Ectodermal cell (in vitro differentiated cells): ENCODE results near the gene ALOX12B.

Experiments
- H3K27ac ChIP-seq: 2 replicates; pipeline ENCODE4 v1.7.0; 2013; ENCODE audit warnings: mild to moderate bottlenecking, low read depth, low read length; ENCODE audit not compliant: insufficient read depth, poor library complexity, severe bottlenecking
- H3K27me3 ChIP-seq: 2 replicates; pipeline ENCODE4 v1.7.0; 2013; ENCODE audit warnings: mild to moderate bottlenecking, low read length; ENCODE audit not compliant: insufficient read depth, control insufficient read depth, poor library complexity, severe bottlenecking
- H3K36me3 ChIP-seq: one replicate; pipeline ENCODE4 v1.7.0; 2013; ENCODE audit warnings: low read length; ENCODE audit not compliant: control insufficient read depth, insufficient read depth
- H3K4me1 ChIP-seq: one replicate; pipeline ENCODE4 v1.7.0; 2013; ENCODE audit warnings: low read length; ENCODE audit not compliant: control insufficient read depth, insufficient read depth
- H3K4me3 ChIP-seq: 2 replicates; pipeline ENCODE4 v1.7.0; 2013; ENCODE audit warnings: low read depth, low read length, control low read depth; ENCODE audit not compliant: insufficient read depth
- H3K9me3 ChIP-seq: 2 replicates; pipeline ENCODE4 v1.7.0; 2013; ENCODE audit warnings: mild to moderate bottlenecking, low read length, moderate library complexity; ENCODE audit not compliant: control insufficient read depth
- WGBS, 2 experiments: methylation state at CpG; one replicate each; pipeline ENCODE4 v1.1.7; 2013; ENCODE audit warnings: missing lambda C conversion rate in 2 of 2; 5-methylcytosine and 5-hydroxymethylcytosine counted together

Gene ALOX12B

GRCh38 chr17:8124350-8125153 is 37.0 kb upstream of the ALOX12B start:
- Histone ChIP-seq H3K27me3 (peaks cover 81% of the 10 kb centered on the region), H3K4me3 (peak overlapping the region; percentile 80), H3K9me3 (no peaks in the 10 kb centered on the region), H3K36me3 (no peaks in the 10 kb centered on the region), H3K27ac (no peak overlapping the region), H3K4me1 (peaks cover 18% of the 10 kb centered on the region)
- WGBS, 2 experiments, result 3 to 4% methylated on average over 24 of the region's 24 CpGs

- H3K36me3 ChIP-seq, result no peaks in the 10 kb centered on the region
- WGBS, 2 experiments, result 0 to 1% methylated on average over 29 of the region's 29 CpGs
- peaks cover 74% of the 10 kb centered on the region for H3K27me3 ChIP-seq
- H3K27ac ChIP-seq, result no peak within 1 kb of the TSS
- peak within 1 kb of the TSS; percentile 80 for H3K4me3 ChIP-seq
- no peaks in the 10 kb centered on the region for H3K9me3 ChIP-seq
- peaks cover 18% of the 10 kb centered on the region for H3K4me1 ChIP-seq
These were observed 36.3 kb upstream of the ALOX12B start, which contains the start of gene HES7 for GRCh38 chr17:8123695-8124349. Gene HES7, minus strand, starts transcription at chr17:8124106. Its CDS starts 22 bp downstream, at chr17:8124084.

- peaks cover 18% of the 10 kb centered on the region for H3K4me1 ChIP-seq
- H3K27me3 ChIP-seq, result peaks cover 72% of the 10 kb centered on the region
- peak overlapping the region; percentile 80 for H3K4me3 ChIP-seq
- no peaks in the 10 kb centered on the region for H3K36me3 ChIP-seq
- WGBS, 2 experiments, result 0 to 1% methylated on average over 55 of the region's 55 CpGs
- H3K27ac ChIP-seq, result no peak overlapping the region
- no peaks in the 10 kb centered on the region for H3K9me3 ChIP-seq
These were observed 35.6 kb upstream of the ALOX12B start for GRCh38 chr17:8122924-8123694.

- Histone ChIP-seq H3K4me1 (peaks cover 18% of the 10 kb centered on the region), H3K4me3 (peak overlapping the region; percentile 80)
These were observed 35.0 kb upstream of the ALOX12B start for GRCh38 chr17:8122422-8122923.

GRCh38 chr17:8121681-8122421 is 34.3 kb upstream of the ALOX12B start:
- Histone ChIP-seq H3K36me3 (no peaks in the 10 kb centered on the region), H3K4me3 (peak overlapping the region; percentile 80), H3K9me3 (no peaks in the 10 kb centered on the region), H3K4me1 (peaks cover 18% of the 10 kb centered on the region), H3K27me3 (peaks cover 72% of the 10 kb centered on the region), H3K27ac (no peak overlapping the region)
- 0% methylated on average over 70 to 76 of the region's 76 CpGs for WGBS, 2 experiments

More at GRCh38 chr17:8122422-8122923, 35.0 kb upstream of the ALOX12B start:
- peaks cover 72% of the 10 kb centered on the region for H3K27me3 ChIP-seq
- no peak overlapping the region for H3K27ac ChIP-seq
- H3K9me3 ChIP-seq, result no peaks in the 10 kb centered on the region
- no peaks in the 10 kb centered on the region for H3K36me3 ChIP-seq
- WGBS, 2 experiments, result 1% methylated on average over 29 of the region's 29 CpGs

- Histone ChIP-seq H3K4me3 (peak overlapping the region; percentile 80), H3K27ac (no peak overlapping the region), H3K4me1 (peaks cover 18% of the 10 kb centered on the region), H3K9me3 (no peaks in the 10 kb centered on the region), H3K36me3 (no peaks in the 10 kb centered on the region), H3K27me3 (peaks cover 73% of the 10 kb centered on the region)
- WGBS, 2 experiments, result 0 to 1% methylated on average over 23 to 24 of the region's 25 CpGs
These were observed 33.8 kb upstream of the ALOX12B start for GRCh38 chr17:8121407-8121680.

- H3K27ac ChIP-seq, result no peak overlapping the region
- 0 to 1% methylated on average over 36 to 39 of the region's 40 CpGs for WGBS, 2 experiments
- peaks cover 18% of the 10 kb centered on the region for H3K4me1 ChIP-seq
- H3K36me3 ChIP-seq, result no peaks in the 10 kb centered on the region
- H3K4me3 ChIP-seq, result peak overlapping the region; percentile 80
- H3K9me3 ChIP-seq, result no peaks in the 10 kb centered on the region
- H3K27me3 ChIP-seq, result peaks cover 73% of the 10 kb centered on the region
These were observed 33.2 kb upstream of the ALOX12B start for GRCh38 chr17:8120520-8121406.

- H3K27me3 ChIP-seq, result peaks cover 73% of the 10 kb centered on the region
- no peaks in the 10 kb centered on the region for H3K36me3 ChIP-seq
- 0 to 1% methylated on average over 24 to 28 of the region's 28 CpGs for WGBS, 2 experiments
- H3K27ac ChIP-seq, result no peak overlapping the region
- H3K4me1 ChIP-seq, result peaks cover 18% of the 10 kb centered on the region
- H3K4me3 ChIP-seq, result peak overlapping the region; percentile 80
- no peaks in the 10 kb centered on the region for H3K9me3 ChIP-seq
These were observed 32.3 kb upstream of the ALOX12B start for GRCh38 chr17:8119581-8120519.
